IPS-15b (cell line): Measurements from ENCODE around the gene CEBPG.

ENCODE experiments used
- H3K27me3 ChIP-seq: one replicate; pipeline ENCODE4 v1.6.1; 2013; ENCODE audit warnings: low read length; ENCODE audit not compliant: control insufficient read depth, insufficient read depth
- H3K36me3 ChIP-seq: one replicate; pipeline ENCODE4 v1.6.1; 2013; ENCODE audit warnings: low read length; ENCODE audit not compliant: control insufficient read depth, insufficient read depth
- H3K4me1 ChIP-seq: one replicate; pipeline ENCODE4 v1.6.1; 2013; ENCODE audit warnings: mild to moderate bottlenecking, low read length; ENCODE audit not compliant: control insufficient read depth, insufficient read depth
- H3K4me3 ChIP-seq: one replicate; pipeline ENCODE4 v1.5.1; 2013; ENCODE audit warnings: low read depth, low read length
- H3K9ac ChIP-seq: one replicate; pipeline ENCODE4 v1.6.1; 2013; ENCODE audit warnings: low read depth, mild to moderate bottlenecking, low read length
- H3K9me3 ChIP-seq: one replicate; pipeline ENCODE4 v1.6.1; 2013; ENCODE audit warnings: mild to moderate bottlenecking, low read length; ENCODE audit not compliant: control insufficient read depth, insufficient read depth

Gene CEBPG

GRCh38 chr19:33424181-33424580 is 50.7 kb downstream of the CEBPG start:
- Histone ChIP-seq H3K4me1 (peaks cover 2% of the 10 kb centered on the region), H3K9me3 (no peaks in the 10 kb centered on the region), H3K4me3 (no peak overlapping the region), H3K36me3 (peaks cover 2% of the 10 kb centered on the region), H3K27me3 (no peaks in the 10 kb centered on the region), H3K9ac (no peak overlapping the region)

- Histone ChIP-seq H3K27me3 (no peaks in the 10 kb centered on the region), H3K9me3 (no peaks in the 10 kb centered on the region), H3K9ac (no peak overlapping the region), H3K4me1 (no peaks in the 10 kb centered on the region), H3K4me3 (no peak overlapping the region), H3K36me3 (no peaks in the 10 kb centered on the region)
Measured at GRCh38 chr19:33426621-33427361, 53.3 kb downstream of the CEBPG start.

GRCh38 chr19:33427801-33428626 is 54.5 kb downstream of the CEBPG start:
- no peaks in the 10 kb centered on the region for H3K4me1 ChIP-seq
- H3K9ac ChIP-seq: no peak overlapping the region

GRCh38 chr19:33428627-33429125 is 55.2 kb downstream of the CEBPG start:
- no peaks in the 10 kb centered on the region for H3K27me3 ChIP-seq
- H3K36me3 ChIP-seq: no peaks in the 10 kb centered on the region
- H3K9ac ChIP-seq: no peak overlapping the region
- no peaks in the 10 kb centered on the region for H3K4me1 ChIP-seq
- no peak overlapping the region for H3K4me3 ChIP-seq
- no peaks in the 10 kb centered on the region for H3K9me3 ChIP-seq

More at GRCh38 chr19:33427801-33428626, 54.5 kb downstream of the CEBPG start:
- no peaks in the 10 kb centered on the region for H3K9me3 ChIP-seq
- H3K27me3 ChIP-seq: no peaks in the 10 kb centered on the region
- no peak overlapping the region for H3K4me3 ChIP-seq
- H3K36me3 ChIP-seq: no peaks in the 10 kb centered on the region

GRCh38 chr19:33429891-33430673 is 56.6 kb downstream of the CEBPG start:
- Histone ChIP-seq H3K9ac (no peak overlapping the region), H3K9me3 (no peaks in the 10 kb centered on the region), H3K36me3 (no peaks in the 10 kb centered on the region), H3K4me3 (no peak overlapping the region), H3K27me3 (no peaks in the 10 kb centered on the region), H3K4me1 (no peaks in the 10 kb centered on the region)

- H3K4me3 ChIP-seq: no peak overlapping the region
- no peaks in the 10 kb centered on the region for H3K4me1 ChIP-seq
- H3K27me3 ChIP-seq: no peaks in the 10 kb centered on the region
- H3K9ac ChIP-seq: no peak overlapping the region
- H3K36me3 ChIP-seq: no peaks in the 10 kb centered on the region
- no peaks in the 10 kb centered on the region for H3K9me3 ChIP-seq
Measured at GRCh38 chr19:33430674-33431277, 57.3 kb downstream of the CEBPG start.

- Histone ChIP-seq H3K9ac (no peak overlapping the region), H3K9me3 (no peaks in the 10 kb centered on the region), H3K36me3 (no peaks in the 10 kb centered on the region), H3K4me1 (no peaks in the 10 kb centered on the region), H3K27me3 (no peaks in the 10 kb centered on the region), H3K4me3 (no peak overlapping the region)
Measured at GRCh38 chr19:33432015-33432414, 58.5 kb downstream of the CEBPG start.
